WTC11 (cell line): Measurements from ENCODE around the gene STON1. TPM values are rescaled to one million over a fixed set of nuclear protein-coding genes. Genes with fewer than 3 reads are reported as not detected.

Experiments
- ATAC-seq: fragments of 200-7000 bp; cut with Tn5 transposase; 2 replicates; pipeline ENCODE4 v1.10.0; 2021; ENCODE audit warnings: mild to moderate bottlenecking, moderate library complexity
- CTCF ChIA-PET: fragments of 300-600 bp; sonication (Branson Sonifier 250); formaldehyde crosslinking; loops from one replicate; lab custom pipeline; 2021; ENCODE audit warnings: antibody characterized with exemption; lab: Charles Lee
- POLR2A ChIA-PET: fragments of 350-600 bp; sonication (Branson Sonifier 250); formaldehyde crosslinking; loops from one replicate; lab custom pipeline; 2021; ENCODE audit warnings: antibody characterized with exemption; lab: Charles Lee
- DNase-seq: peaks from one replicate; pipeline ENCODE4 v3.0.0; 2021; ENCODE audit warnings: low spot score
- H3K27ac Mint-ChIP-seq: 2 replicates; pipeline ENCODE4 v1.8.0; 2021; ENCODE audit warnings: mixed read lengths
- H3K27me3 Mint-ChIP-seq: 2 replicates; pipeline ENCODE4 v1.8.0; 2021; ENCODE audit warnings: low read depth, mild to moderate bottlenecking, moderate library complexity, mixed read lengths
- H3K36me3 Mint-ChIP-seq: 2 replicates; pipeline ENCODE4 v1.8.0; 2021; ENCODE audit warnings: mixed read lengths
- H3K4me1 Mint-ChIP-seq: 2 replicates; pipeline ENCODE4 v1.8.0; 2022; ENCODE audit warnings: mixed read lengths
- H3K4me3 Mint-ChIP-seq: 2 replicates; pipeline ENCODE4 v1.8.0; 2021; ENCODE audit warnings: mild to moderate bottlenecking, moderate library complexity, mixed read lengths
- H3K9me3 Mint-ChIP-seq: 2 replicates; pipeline ENCODE4 v1.8.0; 2021; ENCODE audit warnings: mixed read lengths
- ARID4B ChIP-seq: sonication (generic); formaldehyde crosslinking; IDR thresholded peaks from 2 replicates; pipeline ENCODE4 v1.8.0; 2023; ENCODE audit warnings: missing genetic modification reagents, mild to moderate bottlenecking, borderline replicate concordance
- CBFB ChIP-seq: sonication (generic); formaldehyde crosslinking; IDR thresholded peaks from 2 replicates; pipeline ENCODE4 v1.8.1; 2022; ENCODE audit warnings: mild to moderate bottlenecking, low read depth, missing genetic modification reagents
- ELF4 ChIP-seq: sonication (generic); formaldehyde crosslinking; IDR thresholded peaks from 2 replicates; pipeline ENCODE4 v1.8.1; 2022; ENCODE audit warnings: low read depth, mild to moderate bottlenecking, moderate library complexity, missing genetic modification reagents
- FOXP4 ChIP-seq: sonication (generic); formaldehyde crosslinking; IDR thresholded peaks from 2 replicates; pipeline ENCODE4 v1.8.0; 2022; ENCODE audit warnings: mild to moderate bottlenecking, missing genetic modification reagents
- JAZF1 ChIP-seq: fragments of 250-450 bp; sonication (Bioruptor Pico); IDR thresholded peaks from 2 replicates; pipeline ENCODE4 v1.9.0; 2021; ENCODE audit warnings: moderate library complexity, mild to moderate bottlenecking, inconsistent platforms
- NFE2L1 ChIP-seq: sonication (generic); formaldehyde crosslinking; IDR thresholded peaks from 2 replicates; pipeline ENCODE4 v1.8.1; 2023; ENCODE audit warnings: missing genetic modification reagents
- NR1H2 ChIP-seq: sonication (generic); formaldehyde crosslinking; IDR thresholded peaks from 2 replicates; pipeline ENCODE4 v1.9.0; 2021; ENCODE audit warnings: mild to moderate bottlenecking, moderate library complexity, missing genetic modification reagents
- OVOL2 ChIP-seq: fragments of 250-450 bp; sonication (Bioruptor Pico); IDR thresholded peaks from 2 replicates; pipeline ENCODE4 v1.9.0; 2021; ENCODE audit warnings: mild to moderate bottlenecking, borderline replicate concordance
- RELA ChIP-seq: sonication (generic); formaldehyde crosslinking; IDR thresholded peaks from 2 replicates; pipeline ENCODE4 v1.8.1; 2022; ENCODE audit warnings: missing genetic modification reagents, mild to moderate bottlenecking, borderline replicate concordance
- RORB ChIP-seq: fragments of 250-450 bp; sonication (Bioruptor Pico); IDR thresholded peaks from 2 replicates; pipeline ENCODE4 v1.9.0; 2021; ENCODE audit warnings: mild to moderate bottlenecking
- SP1 ChIP-seq: sonication (generic); formaldehyde crosslinking; conservative IDR thresholded peaks from 2 replicates; pipeline ENCODE4 v1.8.1; 2022; ENCODE audit warnings: missing genetic modification reagents
- TEAD4 ChIP-seq: sonication (generic); formaldehyde crosslinking; IDR thresholded peaks from 2 replicates; pipeline ENCODE4 v1.8.0; 2022; ENCODE audit warnings: mild to moderate bottlenecking, missing genetic modification reagents
- ZNF219 ChIP-seq: sonication (generic); formaldehyde crosslinking; IDR thresholded peaks from 2 replicates; pipeline ENCODE4 v1.8.0; 2023; ENCODE audit warnings: missing genetic modification reagents, mild to moderate bottlenecking, borderline replicate concordance
- ZNF232 ChIP-seq: sonication (generic); formaldehyde crosslinking; IDR thresholded peaks from 2 replicates; pipeline ENCODE4 v1.8.0; 2022; ENCODE audit warnings: mild to moderate bottlenecking, missing genetic modification reagents
- ZNF532 ChIP-seq: fragments of 250-450 bp; sonication (Bioruptor Pico); IDR thresholded peaks from 2 replicates; pipeline ENCODE4 v1.9.0; 2021; ENCODE audit warnings: mild to moderate bottlenecking, borderline replicate concordance
- ZNF671 ChIP-seq: fragments of 250-450 bp; sonication (Bioruptor Pico); IDR thresholded peaks from 2 replicates; pipeline ENCODE4 v1.8.0; 2021; ENCODE audit warnings: mild to moderate bottlenecking
- total RNA-seq: library from RNA; stranded (reverse); gene quantifications from 3 replicates; pipeline ENCODE4 v1.2.3, GENCODE V29; 2021
- TF ChIP-seq, protein P1 (sequence below): sonication (generic); formaldehyde crosslinking; IDR thresholded peaks from 2 replicates; pipeline ENCODE4 v1.8.1; 2023; ENCODE audit warnings: mild to moderate bottlenecking, missing genetic modification reagents
- TF ChIP-seq, protein P2 (sequence below): fragments of 250-450 bp; sonication (Bioruptor Pico); IDR thresholded peaks from 2 replicates; pipeline ENCODE4 v1.8.0; 2021; ENCODE audit warnings: mild to moderate bottlenecking
- TF ChIP-seq, protein P3 (sequence below): sonication (generic); formaldehyde crosslinking; IDR thresholded peaks from 2 replicates; pipeline ENCODE4 v1.8.1; 2022; ENCODE audit warnings: low read depth, mild to moderate bottlenecking, moderate library complexity, missing genetic modification reagents, borderline replicate concordance
- TF ChIP-seq, protein P4 (sequence below): sonication (generic); formaldehyde crosslinking; IDR thresholded peaks from 2 replicates; pipeline ENCODE4 v1.8.0; 2023; ENCODE audit warnings: missing genetic modification reagents

STON1 gene
- total RNA-seq, 1 experiment from 2014 or later = 11.0 TPM

GRCh38 chr2:48567671-48568070, 37.7 kb downstream of the STON1 start (continued):
- no peak for TF ChIP-seq RELA
- TF ChIP-seq RORB (CRISPR knock-in tag) = no peak
- no peak for TF ChIP-seq ARID4B

GRCh38 chr2:48568547-48568946, 38.6 kb downstream of the STON1 start:
- H3K36me3 Mint-ChIP-seq = peaks cover 4% of the 10 kb centered on the region; the same call in 1 of the 2 replicates
- POLR2A ChIA-PET = no interaction called here
- TF ChIP-seq, protein P1, sequence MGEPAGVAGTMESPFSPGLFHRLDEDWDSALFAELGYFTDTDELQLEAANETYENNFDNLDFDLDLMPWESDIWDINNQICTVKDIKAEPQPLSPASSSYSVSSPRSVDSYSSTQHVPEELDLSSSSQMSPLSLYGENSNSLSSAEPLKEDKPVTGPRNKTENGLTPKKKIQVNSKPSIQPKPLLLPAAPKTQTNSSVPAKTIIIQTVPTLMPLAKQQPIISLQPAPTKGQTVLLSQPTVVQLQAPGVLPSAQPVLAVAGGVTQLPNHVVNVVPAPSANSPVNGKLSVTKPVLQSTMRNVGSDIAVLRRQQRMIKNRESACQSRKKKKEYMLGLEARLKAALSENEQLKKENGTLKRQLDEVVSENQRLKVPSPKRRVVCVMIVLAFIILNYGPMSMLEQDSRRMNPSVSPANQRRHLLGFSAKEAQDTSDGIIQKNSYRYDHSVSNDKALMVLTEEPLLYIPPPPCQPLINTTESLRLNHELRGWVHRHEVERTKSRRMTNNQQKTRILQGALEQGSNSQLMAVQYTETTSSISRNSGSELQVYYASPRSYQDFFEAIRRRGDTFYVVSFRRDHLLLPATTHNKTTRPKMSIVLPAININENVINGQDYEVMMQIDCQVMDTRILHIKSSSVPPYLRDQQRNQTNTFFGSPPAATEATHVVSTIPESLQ (CRISPR knock-in tag) = no peak
- TF ChIP-seq ELF4 (CRISPR knock-in tag) (no peak), ZNF232 (CRISPR knock-in tag) (no peak), ZNF671 (CRISPR knock-in tag) (no peak), RORB (CRISPR knock-in tag) (no peak), OVOL2 (CRISPR knock-in tag) (no peak), SP1 (CRISPR knock-in tag) (no peak), FOXP4 (no peak), NFE2L1 (CRISPR knock-in tag) (no peak), ZNF532 (CRISPR knock-in tag) (no peak), CBFB (CRISPR knock-in tag) (no peak), NR1H2 (no peak), JAZF1 (CRISPR knock-in tag) (no peak), ZNF219 (CRISPR knock-in tag) (no peak), TEAD4 (CRISPR knock-in tag) (no peak)
- TF ChIP-seq, protein P2, sequence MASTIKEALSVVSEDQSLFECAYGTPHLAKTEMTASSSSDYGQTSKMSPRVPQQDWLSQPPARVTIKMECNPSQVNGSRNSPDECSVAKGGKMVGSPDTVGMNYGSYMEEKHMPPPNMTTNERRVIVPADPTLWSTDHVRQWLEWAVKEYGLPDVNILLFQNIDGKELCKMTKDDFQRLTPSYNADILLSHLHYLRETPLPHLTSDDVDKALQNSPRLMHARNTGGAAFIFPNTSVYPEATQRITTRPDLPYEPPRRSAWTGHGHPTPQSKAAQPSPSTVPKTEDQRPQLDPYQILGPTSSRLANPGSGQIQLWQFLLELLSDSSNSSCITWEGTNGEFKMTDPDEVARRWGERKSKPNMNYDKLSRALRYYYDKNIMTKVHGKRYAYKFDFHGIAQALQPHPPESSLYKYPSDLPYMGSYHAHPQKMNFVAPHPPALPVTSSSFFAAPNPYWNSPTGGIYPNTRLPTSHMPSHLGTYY = no peak
- TF ChIP-seq, protein P3, sequence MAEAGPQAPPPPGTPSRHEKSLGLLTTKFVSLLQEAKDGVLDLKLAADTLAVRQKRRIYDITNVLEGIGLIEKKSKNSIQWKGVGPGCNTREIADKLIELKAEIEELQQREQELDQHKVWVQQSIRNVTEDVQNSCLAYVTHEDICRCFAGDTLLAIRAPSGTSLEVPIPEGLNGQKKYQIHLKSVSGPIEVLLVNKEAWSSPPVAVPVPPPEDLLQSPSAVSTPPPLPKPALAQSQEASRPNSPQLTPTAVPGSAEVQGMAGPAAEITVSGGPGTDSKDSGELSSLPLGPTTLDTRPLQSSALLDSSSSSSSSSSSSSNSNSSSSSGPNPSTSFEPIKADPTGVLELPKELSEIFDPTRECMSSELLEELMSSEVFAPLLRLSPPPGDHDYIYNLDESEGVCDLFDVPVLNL = no peak
- TF ChIP-seq, protein P4, sequence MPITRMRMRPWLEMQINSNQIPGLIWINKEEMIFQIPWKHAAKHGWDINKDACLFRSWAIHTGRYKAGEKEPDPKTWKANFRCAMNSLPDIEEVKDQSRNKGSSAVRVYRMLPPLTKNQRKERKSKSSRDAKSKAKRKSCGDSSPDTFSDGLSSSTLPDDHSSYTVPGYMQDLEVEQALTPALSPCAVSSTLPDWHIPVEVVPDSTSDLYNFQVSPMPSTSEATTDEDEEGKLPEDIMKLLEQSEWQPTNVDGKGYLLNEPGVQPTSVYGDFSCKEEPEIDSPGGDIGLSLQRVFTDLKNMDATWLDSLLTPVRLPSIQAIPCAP = no peak
- TF ChIP-seq, all 79 proteins: peak for 0
- ATAC-seq (no peak), DNase-seq (no peak)
- Mint-ChIP-seq H3K4me3 (no peak overlapping the region), H3K9me3 (no peaks in the 10 kb centered on the region), H3K27me3 (no peaks in the 10 kb centered on the region; the same call in 1 of the 2 replicates), H3K4me1 (peaks cover 6% of the 10 kb centered on the region), H3K27ac (no peak overlapping the region)
- CTCF ChIA-PET = interaction anchor here (1.4 to 2.0 kb wide), 2 partner anchors 20 to 28 kb away, joined by 4 to 9 read pairs; no protein-coding TSS in a partner anchor
